ENCODE results near the gene RGS14. TPM values are rescaled to one million over a fixed set of nuclear protein-coding genes. Genes with fewer than 3 reads are reported as not detected.

Gene RGS14
- total RNA-seq, 1 donor from 2014 or later: 9.3 TPM

GRCh38 chr5:177390363-177391300, 32.9 kb downstream of the RGS14 start:
- peak; percentile 89 for ATAC-seq

GRCh38 chr5:177392765-177393164, 35.0 kb downstream of the RGS14 start:
- intact Hi-C loops (cut with DNase I): loop anchor here (5.0 kb wide), 1 partner anchor 110 kb away; no protein-coding TSS in a partner anchor
- ATAC-seq: no peak
- no peak for DNase-seq (ENCODE audit: low spot score)

More at GRCh38 chr5:177390363-177391300, 32.9 kb downstream of the RGS14 start:
- peak; percentile 87 for DNase-seq (ENCODE audit: low spot score)
- intact Hi-C loops (cut with DNase I): loop anchor here (5.0 kb wide), 1 partner anchor 112 kb away; no protein-coding TSS in a partner anchor

GRCh38 chr5:177393206-177393765, 35.6 kb downstream of the RGS14 start:
- intact Hi-C loops (cut with DNase I): loop anchor here (5.0 kb wide), 1 partner anchor 109 kb away; no protein-coding TSS in a partner anchor
- no peak for ATAC-seq

GRCh38 chr5:177393990-177394389, 36.3 kb downstream of the RGS14 start:
- intact Hi-C loops (cut with DNase I): loop anchor here (5.0 kb wide), 1 partner anchor 108 kb away; no protein-coding TSS in a partner anchor
- DNase-seq (ENCODE audit: low spot score) (no peak), ATAC-seq (no peak)

More at GRCh38 chr5:177393206-177393765, 35.6 kb downstream of the RGS14 start:
- no peak for DNase-seq (ENCODE audit: low spot score)

DNA sequence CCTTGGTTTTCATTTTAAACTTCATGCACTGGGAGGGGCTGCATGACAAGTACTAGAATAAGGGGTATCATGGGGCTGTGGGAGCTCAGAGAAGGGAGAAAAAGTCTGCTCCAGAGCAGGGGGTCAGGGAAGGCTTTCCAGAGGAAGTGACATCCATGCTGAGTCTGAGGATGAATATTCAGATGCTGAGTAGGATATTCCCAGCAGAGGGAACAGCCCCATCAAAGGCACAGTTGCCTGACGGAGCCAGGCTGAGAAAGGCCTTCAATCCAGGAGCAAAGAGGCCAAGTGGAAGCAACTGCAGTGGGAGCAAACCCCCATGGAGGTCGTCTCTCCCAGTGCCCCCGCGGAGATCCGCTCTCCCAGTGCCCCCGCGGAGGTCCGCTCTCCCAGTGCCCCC, 38.4 kb downstream of the RGS14 start:
- intact Hi-C loops (cut with DNase I): no loop called here
- no peak for DNase-seq (ENCODE audit: low spot score)
- ATAC-seq: no peak

- intact Hi-C loops (cut with DNase I): no loop called here
- ATAC-seq: no peak
- DNase-seq (ENCODE audit: low spot score): no peak
Measured at GRCh38 chr5:177396807-177397206, 39.1 kb downstream of the RGS14 start.

- intact Hi-C loops (cut with DNase I): no loop called here
- no peak for ATAC-seq
- DNase-seq (ENCODE audit: low spot score): no peak
Measured at GRCh38 chr5:177397875-177398390, 40.2 kb downstream of the RGS14 start.

DNA sequence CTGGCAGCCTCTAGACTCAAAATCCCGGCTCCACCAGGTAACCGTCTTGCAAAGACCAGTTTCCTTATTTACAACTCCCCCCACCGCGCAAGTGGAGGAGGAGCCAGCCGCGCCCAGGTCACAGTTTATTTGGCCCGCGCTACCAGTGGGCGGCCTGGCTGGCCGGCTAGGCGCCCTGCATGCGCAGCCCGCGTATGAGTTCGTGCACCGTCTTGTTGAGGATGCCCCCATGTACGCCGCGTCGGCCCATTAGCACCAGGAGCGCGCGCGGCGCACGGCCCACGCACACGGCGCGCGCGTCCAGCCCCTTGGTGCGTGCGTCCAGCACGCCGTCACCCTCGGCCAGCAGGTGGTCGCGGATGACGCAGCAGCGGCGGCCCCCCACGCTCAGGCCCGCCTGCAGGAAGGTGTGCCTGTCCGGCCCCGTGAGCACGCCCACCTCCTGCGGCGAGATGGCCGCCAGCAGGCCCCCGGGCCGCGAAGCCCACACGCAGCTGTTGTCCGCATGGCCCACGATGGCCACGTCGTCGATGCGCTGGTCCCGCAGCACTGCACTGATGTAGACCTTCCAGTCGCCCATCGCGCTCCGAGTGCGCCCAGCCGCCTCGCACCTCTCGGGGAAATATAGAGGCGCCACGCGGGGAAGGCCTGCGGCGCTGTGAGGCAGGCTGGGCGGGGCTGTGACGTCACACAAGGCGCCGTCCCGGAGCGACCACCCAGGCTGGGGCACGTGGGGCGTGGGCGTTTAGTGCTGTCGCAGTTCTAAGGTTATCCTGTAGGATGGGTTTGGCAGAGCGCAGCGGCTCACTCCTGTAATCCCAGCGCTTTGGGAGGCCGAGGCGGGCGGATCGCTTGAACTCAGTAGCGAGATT, 42.5 kb downstream of the RGS14 start, which contains the start of gene PFN3:
Gene PFN3 (minus strand): TSS at position 665 of the 872 bp plus-strand sequence. CDS start 85 bp downstream, at position 580.
- ATAC-seq (no peak), DNase-seq (ENCODE audit: low spot score) (peak; percentile 66)
- intact Hi-C loops (cut with DNase I): loop anchor here (5.0 kb wide), 1 partner anchor 57 kb away; no protein-coding TSS in a partner anchor

DNA sequence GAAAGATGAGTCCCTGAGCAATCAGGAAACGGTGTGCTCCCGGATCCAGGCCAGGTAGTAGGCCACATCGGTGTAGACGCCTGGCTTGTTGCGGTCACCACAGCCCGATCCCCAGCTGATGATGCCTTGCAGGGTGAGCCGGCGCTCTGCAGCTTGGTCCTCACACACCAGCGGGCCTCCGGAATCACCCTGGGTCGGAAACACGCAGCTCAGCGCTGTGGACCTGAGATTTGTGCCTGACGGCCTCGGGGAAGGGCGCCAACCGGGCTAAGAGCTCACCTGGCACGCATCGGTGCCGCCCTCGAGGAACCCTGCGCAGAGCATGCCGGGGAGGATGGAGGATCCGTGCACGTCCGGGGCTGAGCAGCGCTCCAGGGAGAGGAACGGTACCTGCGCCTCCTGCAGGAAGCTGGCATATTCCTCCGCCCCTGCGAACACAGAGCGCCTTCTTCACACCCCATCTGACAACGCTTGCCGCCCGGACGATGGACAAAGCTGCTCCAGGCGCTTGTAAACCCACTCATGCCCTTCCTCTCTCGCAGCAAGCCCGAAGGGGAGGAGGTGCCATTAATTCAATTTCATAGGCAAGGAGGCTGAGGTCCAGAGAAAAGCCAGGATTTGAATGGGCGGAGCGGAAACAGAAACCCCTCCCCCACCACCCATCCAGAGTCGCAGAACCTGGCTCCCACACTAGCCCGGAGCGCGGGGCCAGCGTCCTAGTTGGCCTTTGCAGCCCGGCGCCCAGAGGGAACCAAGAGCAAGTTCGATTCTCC, 44.7 kb downstream of the RGS14 start:
- no peak for ATAC-seq
- DNase-seq (ENCODE audit: low spot score): peak; percentile 67
- intact Hi-C loops (cut with DNase I): loop anchor here (5.0 kb wide), 1 partner anchor 55 kb away; no protein-coding TSS in a partner anchor

GRCh38 chr5:177403102-177403791, 45.5 kb downstream of the RGS14 start:
- no peak for ATAC-seq
- no peak for DNase-seq (ENCODE audit: low spot score)
- intact Hi-C loops (cut with DNase I): loop anchor here (5.0 kb wide), 1 partner anchor 54 kb away; no protein-coding TSS in a partner anchor

DNA sequence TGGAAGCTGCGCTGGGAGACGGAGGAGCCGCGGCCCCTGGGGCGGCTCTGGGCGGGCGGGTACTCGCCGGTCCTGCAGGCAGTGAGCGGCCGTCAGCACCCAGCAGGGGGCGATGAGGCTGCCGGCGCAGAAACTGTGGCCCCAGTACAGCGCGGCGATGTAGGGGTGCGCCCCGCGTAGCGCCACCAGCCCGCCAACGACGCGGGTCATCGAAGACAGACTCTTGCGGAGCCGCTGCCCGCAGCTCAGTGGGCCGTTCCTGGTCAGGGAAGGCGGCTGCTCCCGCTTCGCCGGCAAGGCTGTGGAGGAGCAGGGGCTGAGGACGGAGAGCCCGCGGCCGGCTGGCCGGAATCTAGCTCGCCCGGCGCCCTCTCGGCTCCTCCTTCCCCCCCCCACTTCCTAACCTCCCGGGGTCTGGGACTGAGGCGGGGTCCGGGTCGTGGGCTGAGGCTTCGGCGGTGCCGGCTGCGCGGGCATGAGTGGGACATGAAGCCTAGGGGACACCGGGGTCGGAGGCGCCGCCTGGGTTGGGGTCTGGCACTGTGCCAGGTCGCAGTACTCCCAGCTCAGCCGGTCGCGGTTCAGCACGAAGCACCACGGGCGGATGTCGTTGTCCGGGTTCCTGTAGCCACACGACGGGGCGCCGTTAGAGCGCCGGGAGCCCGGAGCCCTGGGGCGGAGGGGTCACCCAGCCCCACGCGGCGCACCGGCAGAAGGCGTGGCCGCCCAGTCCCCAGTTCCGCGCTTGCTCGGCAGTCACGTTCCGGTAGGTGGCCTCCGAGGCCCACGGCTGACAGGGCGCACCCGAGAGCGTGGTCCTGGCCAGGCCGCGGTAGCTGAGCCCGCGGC, 46.3 kb downstream of the RGS14 start:
- DNase-seq (ENCODE audit: low spot score) (peak; percentile 88), ATAC-seq (peak; percentile 93)
- intact Hi-C loops (cut with DNase I): loop anchor here (5.0 kb wide), 1 partner anchor 53 kb away; no protein-coding TSS in a partner anchor

- DNase-seq (ENCODE audit: low spot score) (no peak), ATAC-seq (peak; percentile 2)
- intact Hi-C loops (cut with DNase I): loop anchor here (5.0 kb wide), 1 partner anchor 53 kb away; no protein-coding TSS in a partner anchor
Measured at GRCh38 chr5:177404641-177405179, 47.0 kb downstream of the RGS14 start.

GRCh38 chr5:177405312-177405711, 47.6 kb downstream of the RGS14 start:
- intact Hi-C loops (cut with DNase I): no loop called here
- DNase-seq (ENCODE audit: low spot score) (no peak), ATAC-seq (no peak)

- DNase-seq (ENCODE audit: low spot score) (no peak), ATAC-seq (no peak)
- intact Hi-C loops (cut with DNase I): no loop called here
Measured at GRCh38 chr5:177405805-177406204, 48.1 kb downstream of the RGS14 start.

GRCh38 chr5:177409043-177409801, 51.5 kb downstream of the RGS14 start, which contains the start of gene F12:
F12 (minus strand) TSS chr5:177409564; CDS start chr5:177409527, 37 bp downstream.
- DNase-seq (ENCODE audit: low spot score) (no peak), ATAC-seq (no peak)
- intact Hi-C loops (cut with DNase I): no loop called here
